Activated CD8-positive, alpha-beta memory T cell treated with anti-CD3 and anti-CD28 coated beads, Interleukin-2, amount 50 U/mL, for 4 hours (primary cell): ENCODE measurements around the gene UGT1A10.

Source experiments
- DNase-seq: peaks from one replicate; pipeline ENCODE4 v3.0.0-alpha.2; 2020

The UGT1A10 gene

GRCh38 chr2:233811732-233812131 is 175.5 kb downstream of the UGT1A10 start:
- no peak for DNase-seq

GRCh38 chr2:233813236-233814055 is 177.2 kb downstream of the UGT1A10 start:
- DNase-seq, result no peak

GRCh38 chr2:233814056-233814835 is 178.0 kb downstream of the UGT1A10 start:
- no peak for DNase-seq

GRCh38 chr2:233815861-233816260 is 179.6 kb downstream of the UGT1A10 start:
- no peak for DNase-seq

GRCh38 chr2:233816334-233816733 is 180.1 kb downstream of the UGT1A10 start:
- DNase-seq, result no peak

GRCh38 chr2:233816771-233817170 is 180.5 kb downstream of the UGT1A10 start:
- no peak for DNase-seq

GRCh38 chr2:233817361-233817911 is 181.2 kb downstream of the UGT1A10 start:
- DNase-seq, result no peak

- no peak for DNase-seq
Observed at GRCh38 chr2:233817995-233818638, 181.9 kb downstream of the UGT1A10 start.

GRCh38 chr2:233818639-233819621 is 182.7 kb downstream of the UGT1A10 start:
- no peak for DNase-seq

GRCh38 chr2:233819884-233820773 is 183.9 kb downstream of the UGT1A10 start:
- DNase-seq, result no peak

- DNase-seq, result no peak
Observed at GRCh38 chr2:233820774-233821105, 184.5 kb downstream of the UGT1A10 start.

GRCh38 chr2:233821196-233821595 is 184.9 kb downstream of the UGT1A10 start:
- no peak for DNase-seq

GRCh38 chr2:233821709-233822100 is 185.5 kb downstream of the UGT1A10 start:
- no peak for DNase-seq

- DNase-seq, result no peak
Observed at GRCh38 chr2:233822101-233822771, 186.0 kb downstream of the UGT1A10 start.
